ENCODE data around the gene BICD1.

GRCh38 chr12:32248441-32249140 lies 141.9 kb downstream of the BICD1 start:
- TF ChIP-seq POLR2A (IDR thresholded peaks at IDR 0.05) = no peak
- no peak for TF ChIP-seq POLR2AphosphoS5 (IDR thresholded peaks at IDR 0.05)
- TF ChIP-seq CTCF (IDR thresholded peaks at IDR 0.05) = no peak
